ENCODE measurements around the gene ZDHHC17. TPM values are rescaled to one million over a fixed set of nuclear protein-coding genes. Genes with fewer than 3 reads are reported as not detected.

Gene ZDHHC17, protein sequence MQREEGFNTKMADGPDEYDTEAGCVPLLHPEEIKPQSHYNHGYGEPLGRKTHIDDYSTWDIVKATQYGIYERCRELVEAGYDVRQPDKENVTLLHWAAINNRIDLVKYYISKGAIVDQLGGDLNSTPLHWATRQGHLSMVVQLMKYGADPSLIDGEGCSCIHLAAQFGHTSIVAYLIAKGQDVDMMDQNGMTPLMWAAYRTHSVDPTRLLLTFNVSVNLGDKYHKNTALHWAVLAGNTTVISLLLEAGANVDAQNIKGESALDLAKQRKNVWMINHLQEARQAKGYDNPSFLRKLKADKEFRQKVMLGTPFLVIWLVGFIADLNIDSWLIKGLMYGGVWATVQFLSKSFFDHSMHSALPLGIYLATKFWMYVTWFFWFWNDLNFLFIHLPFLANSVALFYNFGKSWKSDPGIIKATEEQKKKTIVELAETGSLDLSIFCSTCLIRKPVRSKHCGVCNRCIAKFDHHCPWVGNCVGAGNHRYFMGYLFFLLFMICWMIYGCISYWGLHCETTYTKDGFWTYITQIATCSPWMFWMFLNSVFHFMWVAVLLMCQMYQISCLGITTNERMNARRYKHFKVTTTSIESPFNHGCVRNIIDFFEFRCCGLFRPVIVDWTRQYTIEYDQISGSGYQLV
- total RNA-seq (2014; rRNA removed; shearing (Covaris generic); ENCODE audit: low replicate concordance): 42.9 and 50.1 TPM in 2 replicates

DNA sequence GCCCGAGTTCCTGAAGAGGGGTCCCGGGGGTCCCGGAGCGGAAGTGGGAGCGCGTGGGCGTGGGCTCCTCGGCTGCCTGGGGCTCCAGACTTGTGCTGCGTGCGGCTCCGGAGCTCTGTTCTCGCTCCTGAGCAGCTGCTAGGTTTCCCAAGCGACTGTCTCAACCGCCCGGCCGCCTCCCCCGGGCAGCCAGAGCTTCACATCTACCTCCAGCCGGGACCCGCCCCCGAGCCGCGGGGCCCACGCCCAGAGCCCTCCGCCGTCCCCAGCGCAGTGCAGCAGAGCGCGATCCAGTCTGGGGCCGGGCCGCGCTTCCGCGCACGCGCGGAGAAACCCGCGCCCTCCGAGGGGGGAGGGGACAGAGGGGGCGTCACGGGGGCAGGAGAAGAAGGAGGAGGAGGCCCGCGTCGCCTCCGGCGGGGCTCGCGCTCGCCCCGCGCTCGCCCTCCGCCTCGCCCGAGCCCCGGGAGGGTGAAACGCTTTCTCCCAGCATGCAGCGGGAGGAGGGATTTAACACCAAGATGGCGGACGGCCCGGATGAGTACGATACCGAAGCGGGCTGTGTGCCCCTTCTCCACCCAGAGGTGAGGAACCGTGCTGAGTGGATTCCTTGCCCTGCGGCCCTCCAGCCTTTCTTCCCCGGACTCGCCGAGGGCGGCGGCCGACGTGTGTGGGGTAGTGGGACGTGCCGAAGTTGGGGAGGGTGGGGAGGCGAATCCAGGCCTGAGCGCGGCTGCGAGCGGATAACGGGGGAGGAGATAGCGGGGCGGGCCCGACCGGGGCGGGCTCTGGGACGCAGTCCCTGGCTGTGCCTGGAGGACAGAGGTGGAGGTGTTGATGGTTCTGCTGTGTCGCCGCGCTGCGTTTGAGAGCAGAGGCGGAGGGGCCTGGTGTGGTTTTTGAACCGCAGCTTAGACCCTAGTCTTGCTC lies at the start of gene ZDHHC17:
TSS of gene ZDHHC17 (plus strand) at position 370 of the 930 bp plus-strand sequence. CDS start at position 492, 122 bp downstream.
- Histone ChIP-seq H3K4me3 (ENCODE audit: low read length) (peak within 1 kb of the TSS; percentile 87), H3K27me3 (ENCODE audit: low read length) (no peaks in the 10 kb centered on the region), H3K79me2 (ENCODE audit: low read length) (peaks cover 46% of the 10 kb centered on the region), H4K20me1 (ENCODE audit: insufficient read depth, low read depth, low read length) (no peaks in the 10 kb centered on the region), H3K9me2 (replicated peaks; ENCODE audit: insufficient read depth, low read length) (no peaks in the 10 kb centered on the region), H3K4me2 (ENCODE audit: low read depth, low read length, poor library complexity, severe bottlenecking) (peak within 1 kb of the TSS; percentile 92), H3K27ac (ENCODE audit: low read length) (peak within 1 kb of the TSS; percentile 60), H3K9me3 (ENCODE audit: low read length) (no peaks in the 10 kb centered on the region), H3K4me1 (ENCODE audit: low read length) (peaks cover 28% of the 10 kb centered on the region), H3K9ac (ENCODE audit: low read length) (peak within 1 kb of the TSS; percentile 86), H3K36me3 (ENCODE audit: insufficient read depth, low read length) (no peaks in the 10 kb centered on the region), H2AFZ (ENCODE audit: low read length) (peak within 1 kb of the TSS; percentile 98)
- peak; percentile 96 for DNase-seq

DNA sequence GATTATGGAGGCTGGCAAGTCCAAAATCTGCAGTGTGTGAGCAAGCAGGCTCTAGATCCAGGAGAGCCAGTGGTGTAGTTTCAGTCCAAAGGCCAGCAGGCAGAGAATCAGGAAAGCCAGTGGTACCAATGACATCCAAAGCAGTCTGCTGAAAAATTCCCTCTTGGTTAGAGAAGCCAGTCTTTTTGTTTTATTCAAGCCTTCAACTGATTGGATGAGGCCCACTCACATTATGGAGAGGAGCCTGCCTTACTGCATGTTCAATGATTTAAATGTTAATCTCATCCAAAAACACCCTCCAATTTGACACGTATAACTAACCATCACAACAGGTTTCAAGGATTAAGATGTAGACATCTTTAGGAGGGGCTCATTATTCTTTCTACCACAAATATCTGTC lies 49.5 kb upstream of the ZDHHC17 start:
- Histone ChIP-seq H3K27me3 (ENCODE audit: low read length) (no peaks in the 10 kb centered on the region), H3K27ac (ENCODE audit: low read length) (no peak overlapping the region), H3K4me3 (ENCODE audit: low read length) (no peak overlapping the region), H3K9me3 (ENCODE audit: low read length) (no peaks in the 10 kb centered on the region), H3K4me2 (ENCODE audit: low read depth, low read length, poor library complexity, severe bottlenecking) (no peak overlapping the region), H3K79me2 (ENCODE audit: low read length) (no peaks in the 10 kb centered on the region), H3K4me1 (ENCODE audit: low read length) (no peaks in the 10 kb centered on the region), H3K9ac (ENCODE audit: low read length) (no peak overlapping the region), H3K36me3 (ENCODE audit: insufficient read depth, low read length) (no peaks in the 10 kb centered on the region), H2AFZ (ENCODE audit: low read length) (no peak overlapping the region), H3K9me2 (replicated peaks; ENCODE audit: insufficient read depth, low read length) (no peaks in the 10 kb centered on the region), H4K20me1 (ENCODE audit: insufficient read depth, low read depth, low read length) (no peaks in the 10 kb centered on the region)
- DNase-seq: no peak

DNA sequence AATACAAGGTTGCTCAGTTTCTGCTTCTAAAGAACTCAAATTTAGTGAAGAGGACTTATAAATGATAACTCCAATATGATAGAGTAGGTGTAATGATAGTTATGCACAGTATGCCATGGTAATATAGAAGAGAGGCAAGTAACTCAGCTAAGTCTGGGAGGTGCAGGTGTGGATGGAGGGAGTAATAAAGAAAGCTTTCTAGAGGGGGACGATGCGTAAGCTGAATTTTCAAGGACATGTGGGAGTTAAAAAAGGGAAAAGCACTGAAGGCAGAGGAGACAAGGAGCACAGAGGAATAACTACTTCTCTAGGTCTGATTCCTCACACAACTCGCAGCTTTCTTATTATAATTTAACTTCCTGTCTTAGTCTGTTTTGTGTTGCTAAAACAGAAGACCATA lies 49.1 kb upstream of the ZDHHC17 start:
- no peak overlapping the region for H3K9ac ChIP-seq (ENCODE audit: low read length)
- H2AFZ ChIP-seq (ENCODE audit: low read length): no peak overlapping the region
- H3K79me2 ChIP-seq (ENCODE audit: low read length): no peaks in the 10 kb centered on the region
- no peaks in the 10 kb centered on the region for H3K9me2 ChIP-seq (replicated peaks; ENCODE audit: insufficient read depth, low read length)
- no peaks in the 10 kb centered on the region for H3K36me3 ChIP-seq (ENCODE audit: insufficient read depth, low read length)
- H3K27me3 ChIP-seq (ENCODE audit: low read length): no peaks in the 10 kb centered on the region
- no peak overlapping the region for H3K27ac ChIP-seq (ENCODE audit: low read length)
- no peak overlapping the region for H3K4me2 ChIP-seq (ENCODE audit: low read depth, low read length, poor library complexity, severe bottlenecking)
- H3K4me1 ChIP-seq (ENCODE audit: low read length): no peaks in the 10 kb centered on the region
- no peaks in the 10 kb centered on the region for H4K20me1 ChIP-seq (ENCODE audit: insufficient read depth, low read depth, low read length)
- no peaks in the 10 kb centered on the region for H3K9me3 ChIP-seq (ENCODE audit: low read length)
- H3K4me3 ChIP-seq (ENCODE audit: low read length): no peak overlapping the region
- no peak for DNase-seq

DNA sequence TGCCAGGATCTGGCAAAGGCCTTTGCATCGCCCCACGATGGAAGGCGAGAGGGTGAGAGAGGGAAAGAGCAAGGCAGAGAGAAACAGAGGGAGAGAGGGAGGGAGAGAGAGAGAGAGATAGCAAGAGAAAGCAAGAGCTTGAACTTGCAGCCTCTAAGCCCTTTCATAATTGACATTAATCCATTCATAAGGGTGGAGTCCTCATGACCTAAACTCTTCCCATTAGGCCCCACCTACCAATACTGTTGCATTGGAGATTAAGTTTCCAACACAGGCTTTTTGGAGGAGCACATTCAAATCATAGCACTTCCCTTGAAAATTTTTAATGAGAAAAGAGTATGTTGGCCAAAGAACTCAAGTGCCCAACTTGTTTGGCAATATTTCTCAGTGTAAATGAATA lies 48.6 kb upstream of the ZDHHC17 start:
- Histone ChIP-seq H3K36me3 (ENCODE audit: insufficient read depth, low read length) (no peaks in the 10 kb centered on the region), H3K4me3 (ENCODE audit: low read length) (no peak overlapping the region), H3K27ac (ENCODE audit: low read length) (no peak overlapping the region), H3K9ac (ENCODE audit: low read length) (no peak overlapping the region), H3K4me2 (ENCODE audit: low read depth, low read length, poor library complexity, severe bottlenecking) (no peak overlapping the region), H3K9me2 (replicated peaks; ENCODE audit: insufficient read depth, low read length) (no peaks in the 10 kb centered on the region), H3K4me1 (ENCODE audit: low read length) (no peaks in the 10 kb centered on the region), H3K79me2 (ENCODE audit: low read length) (no peaks in the 10 kb centered on the region), H2AFZ (ENCODE audit: low read length) (no peak overlapping the region), H3K9me3 (ENCODE audit: low read length) (no peaks in the 10 kb centered on the region), H3K27me3 (ENCODE audit: low read length) (no peaks in the 10 kb centered on the region), H4K20me1 (ENCODE audit: insufficient read depth, low read depth, low read length) (no peaks in the 10 kb centered on the region)
- DNase-seq: no peak

DNA sequence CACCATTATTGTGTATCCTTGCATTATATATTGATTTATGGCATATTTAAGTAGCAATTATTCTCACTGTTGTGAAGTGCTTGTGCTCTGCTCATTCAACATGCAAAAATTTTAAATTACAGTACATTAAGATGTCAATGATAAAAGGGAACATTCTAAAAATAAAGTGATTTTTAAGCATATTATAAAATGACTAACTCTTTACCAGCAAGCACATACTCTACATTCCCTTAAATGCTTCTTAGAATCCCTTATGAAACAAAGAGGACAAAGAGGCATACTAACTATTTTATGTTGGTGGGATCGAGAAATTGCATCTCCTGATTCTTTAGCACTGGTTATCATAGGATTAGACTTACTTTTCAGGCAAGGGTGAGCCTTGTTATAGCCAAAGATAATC lies 46.6 kb upstream of the ZDHHC17 start:
- no peak overlapping the region for H2AFZ ChIP-seq (ENCODE audit: low read length)
- no peaks in the 10 kb centered on the region for H3K9me3 ChIP-seq (ENCODE audit: low read length)
- H3K9me2 ChIP-seq (replicated peaks; ENCODE audit: insufficient read depth, low read length): no peaks in the 10 kb centered on the region
- H3K4me1 ChIP-seq (ENCODE audit: low read length): no peaks in the 10 kb centered on the region
- H4K20me1 ChIP-seq (ENCODE audit: insufficient read depth, low read depth, low read length): no peaks in the 10 kb centered on the region
- H3K4me2 ChIP-seq (ENCODE audit: low read depth, low read length, poor library complexity, severe bottlenecking): no peak overlapping the region
- no peak overlapping the region for H3K4me3 ChIP-seq (ENCODE audit: low read length)
- no peak overlapping the region for H3K27ac ChIP-seq (ENCODE audit: low read length)
- H3K9ac ChIP-seq (ENCODE audit: low read length): no peak overlapping the region
- DNase-seq: no peak
- no peaks in the 10 kb centered on the region for H3K27me3 ChIP-seq (ENCODE audit: low read length)
- H3K36me3 ChIP-seq (ENCODE audit: insufficient read depth, low read length): no peaks in the 10 kb centered on the region
- no peaks in the 10 kb centered on the region for H3K79me2 ChIP-seq (ENCODE audit: low read length)

DNA sequence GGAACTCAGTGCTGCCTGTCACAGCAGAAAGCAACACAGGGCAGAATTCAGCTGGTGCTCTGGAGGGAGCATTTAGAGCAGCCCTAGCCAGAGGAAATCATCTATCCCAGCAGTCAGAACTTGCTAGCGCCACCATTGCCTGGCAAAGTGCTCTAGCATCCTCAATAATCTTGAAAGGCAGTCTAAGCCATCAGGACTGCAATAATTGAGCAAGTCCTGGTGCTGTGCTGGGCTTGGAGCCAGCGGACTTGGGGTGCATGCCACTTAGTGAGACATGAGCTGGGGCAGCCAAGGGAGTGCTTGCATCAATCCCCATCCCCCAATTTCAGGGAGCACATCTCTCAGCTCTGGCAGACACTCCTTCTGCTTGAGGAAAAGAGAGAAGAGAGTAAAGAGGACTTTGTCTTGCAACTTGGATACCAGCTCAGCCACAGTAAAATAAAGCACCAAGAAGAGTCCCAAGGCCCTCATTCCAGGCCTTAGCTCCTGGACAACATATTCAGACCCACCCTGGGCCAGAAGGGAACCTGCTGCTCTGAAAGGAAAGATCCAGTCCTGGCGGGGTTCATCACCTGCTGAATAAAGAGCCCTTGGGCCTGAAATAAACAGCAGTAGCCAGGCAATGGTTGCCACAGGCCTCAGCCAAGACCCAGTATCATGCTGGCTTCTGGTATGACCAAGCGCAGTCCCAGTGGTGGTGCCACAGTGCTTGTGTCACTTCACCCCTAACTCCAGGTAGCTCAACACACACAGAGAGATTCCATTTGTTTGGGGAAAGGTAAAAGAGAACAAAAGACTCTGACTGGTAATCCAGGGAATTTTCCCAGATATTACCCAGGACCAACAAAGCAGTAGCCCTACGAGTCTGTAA lies 44.5 kb upstream of the ZDHHC17 start:
- no peaks in the 10 kb centered on the region for H3K9me3 ChIP-seq (ENCODE audit: low read length)
- H3K4me1 ChIP-seq (ENCODE audit: low read length): no peaks in the 10 kb centered on the region
- no peak overlapping the region for H2AFZ ChIP-seq (ENCODE audit: low read length)
- no peak overlapping the region for H3K27ac ChIP-seq (ENCODE audit: low read length)
- no peak overlapping the region for H3K4me2 ChIP-seq (ENCODE audit: low read depth, low read length, poor library complexity, severe bottlenecking)
- H3K9me2 ChIP-seq (replicated peaks; ENCODE audit: insufficient read depth, low read length): no peaks in the 10 kb centered on the region
- no peak overlapping the region for H3K4me3 ChIP-seq (ENCODE audit: low read length)
- no peaks in the 10 kb centered on the region for H3K36me3 ChIP-seq (ENCODE audit: insufficient read depth, low read length)
- no peaks in the 10 kb centered on the region for H3K79me2 ChIP-seq (ENCODE audit: low read length)
- no peaks in the 10 kb centered on the region for H3K27me3 ChIP-seq (ENCODE audit: low read length)
- H3K9ac ChIP-seq (ENCODE audit: low read length): no peak overlapping the region
- no peaks in the 10 kb centered on the region for H4K20me1 ChIP-seq (ENCODE audit: insufficient read depth, low read depth, low read length)
- no peak for DNase-seq

DNA sequence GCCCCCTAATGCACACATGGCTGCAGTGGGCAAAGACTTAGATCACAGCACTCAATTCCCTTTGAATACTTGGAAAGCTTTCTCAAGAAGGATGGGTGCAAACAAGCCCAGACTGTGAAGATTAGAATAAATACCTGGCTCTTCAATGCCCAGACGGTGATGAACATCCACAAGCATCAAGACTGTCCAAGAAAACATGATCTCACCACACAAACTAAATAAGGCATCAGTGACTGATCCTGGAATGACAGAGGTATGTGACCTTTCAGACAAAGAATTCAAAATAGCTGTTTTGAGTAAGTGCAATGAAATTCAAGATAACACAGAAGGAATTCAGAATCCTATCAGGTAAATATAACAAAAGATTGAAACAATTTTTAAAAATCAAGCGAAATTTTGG lies 43.8 kb upstream of the ZDHHC17 start:
- Histone ChIP-seq H3K9me3 (ENCODE audit: low read length) (no peaks in the 10 kb centered on the region), H3K4me1 (ENCODE audit: low read length) (no peaks in the 10 kb centered on the region), H3K9me2 (replicated peaks; ENCODE audit: insufficient read depth, low read length) (no peaks in the 10 kb centered on the region), H3K4me2 (ENCODE audit: low read depth, low read length, poor library complexity, severe bottlenecking) (no peak overlapping the region), H3K79me2 (ENCODE audit: low read length) (no peaks in the 10 kb centered on the region), H3K9ac (ENCODE audit: low read length) (no peak overlapping the region), H2AFZ (ENCODE audit: low read length) (no peak overlapping the region), H3K36me3 (ENCODE audit: insufficient read depth, low read length) (no peaks in the 10 kb centered on the region), H4K20me1 (ENCODE audit: insufficient read depth, low read depth, low read length) (no peaks in the 10 kb centered on the region), H3K27me3 (ENCODE audit: low read length) (no peaks in the 10 kb centered on the region), H3K27ac (ENCODE audit: low read length) (no peak overlapping the region), H3K4me3 (ENCODE audit: low read length) (no peak overlapping the region)
- no peak for DNase-seq

All from Karpas-422 (cell line).